Uterus (tissue), 2 donors: Measurements from ENCODE around the gene CNTNAP5.

Source experiments
- POLR2A ChIP-seq, 2 donors: fragments of 450-650 bp; IDR thresholded peaks; one replicate each; pipeline ENCODE4 v1.6.1; 2016; ENCODE audit warnings: antibody characterized with exemption in 2 of 2, mild to moderate bottlenecking in 1 of 2, moderate library complexity in 1 of 2
- TF ChIP-seq, protein P1 (sequence below), 4 experiments: fragments of 200-600 bp in 2 of 4; fragments of 450-650 bp in 2 of 4; sonication (generic) in 2 of 4; IDR thresholded peaks; one replicate each; pipeline ENCODE4 v1.5.1; 2016 to 2019; ENCODE audit warnings: antibody characterized with exemption in 4 of 4, mild to moderate bottlenecking in 2 of 4, moderate library complexity in 1 of 4

DNA sequence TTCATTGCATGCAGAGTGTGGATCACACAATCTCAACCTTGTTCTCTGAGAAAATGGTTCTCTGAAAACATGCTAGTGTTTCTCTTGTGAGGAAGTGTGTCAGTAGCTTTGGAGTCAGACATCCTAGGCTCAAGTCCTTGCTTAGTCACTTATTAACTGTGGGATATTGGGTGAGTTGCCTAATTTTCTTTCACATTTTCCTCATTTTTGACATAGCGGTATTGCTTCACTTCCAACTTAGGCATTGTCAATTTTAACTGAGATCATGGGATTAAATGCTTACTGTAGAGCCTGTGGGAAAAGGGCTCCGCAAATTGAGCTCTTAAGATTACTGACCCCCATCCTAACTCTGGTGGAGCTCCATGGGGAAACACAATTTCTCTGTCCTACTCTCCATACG is 622.2 kb downstream of the CNTNAP5 start:
- no peak for TF ChIP-seq POLR2A (IDR thresholded peaks at IDR 0.05)
- TF ChIP-seq, protein P1, sequence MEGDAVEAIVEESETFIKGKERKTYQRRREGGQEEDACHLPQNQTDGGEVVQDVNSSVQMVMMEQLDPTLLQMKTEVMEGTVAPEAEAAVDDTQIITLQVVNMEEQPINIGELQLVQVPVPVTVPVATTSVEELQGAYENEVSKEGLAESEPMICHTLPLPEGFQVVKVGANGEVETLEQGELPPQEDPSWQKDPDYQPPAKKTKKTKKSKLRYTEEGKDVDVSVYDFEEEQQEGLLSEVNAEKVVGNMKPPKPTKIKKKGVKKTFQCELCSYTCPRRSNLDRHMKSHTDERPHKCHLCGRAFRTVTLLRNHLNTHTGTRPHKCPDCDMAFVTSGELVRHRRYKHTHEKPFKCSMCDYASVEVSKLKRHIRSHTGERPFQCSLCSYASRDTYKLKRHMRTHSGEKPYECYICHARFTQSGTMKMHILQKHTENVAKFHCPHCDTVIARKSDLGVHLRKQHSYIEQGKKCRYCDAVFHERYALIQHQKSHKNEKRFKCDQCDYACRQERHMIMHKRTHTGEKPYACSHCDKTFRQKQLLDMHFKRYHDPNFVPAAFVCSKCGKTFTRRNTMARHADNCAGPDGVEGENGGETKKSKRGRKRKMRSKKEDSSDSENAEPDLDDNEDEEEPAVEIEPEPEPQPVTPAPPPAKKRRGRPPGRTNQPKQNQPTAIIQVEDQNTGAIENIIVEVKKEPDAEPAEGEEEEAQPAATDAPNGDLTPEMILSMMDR (IDR thresholded peaks at IDR 0.05) = no peak
